Kidney (tissue), 14 donors: ENCODE results near the gene TCF7L1. TPM values are rescaled to one million over a fixed set of nuclear protein-coding genes. Genes with fewer than 3 reads are reported as not detected.

ENCODE experiments used
- DNase-seq, 5 donors: peaks; one replicate each; pipeline ENCODE4 v3.0.0-alpha.2; 2013 to 2020
- FAIRE-seq: peaks from 2 replicates; lab custom pipeline; 2012; peaks lifted over from hg19 to GRCh38; lab: Jason Lieb, UNC
- H3K27ac ChIP-seq, 2 donors: one replicate each; pipeline ENCODE4 v1.7.0; 2013; ENCODE audit warnings: low read depth in 2 of 2, low read length in 2 of 2, inconsistent platforms in 1 of 2
- H3K27me3 ChIP-seq: one replicate; pipeline ENCODE4 v1.7.1; 2013; ENCODE audit warnings: low read length, inconsistent platforms; ENCODE audit not compliant: control insufficient read depth, insufficient read depth
- H3K36me3 ChIP-seq, 3 donors: one replicate each; pipeline versions ENCODE4 v1.7.0 to v1.7.1; 2013; ENCODE audit warnings: low read length in 3 of 3, control low read depth in 1 of 3, inconsistent platforms in 1 of 3; ENCODE audit not compliant: insufficient read depth in 3 of 3, control insufficient read depth in 2 of 3
- H3K4me1 ChIP-seq, 3 donors: one replicate each; pipeline versions ENCODE4 v1.7.0 to v1.7.1; 2013; ENCODE audit warnings: low read length in 3 of 3, inconsistent platforms in 1 of 3, low read depth in 1 of 3; ENCODE audit not compliant: control insufficient read depth in 2 of 3, insufficient read depth in 2 of 3
- H3K4me3 ChIP-seq, 3 donors: one replicate each; pipeline versions ENCODE4 v1.7.0 to v1.8.1; 2013; ENCODE audit warnings: low read length in 3 of 3, control low read depth in 1 of 3, inconsistent platforms in 1 of 3
- H3K9ac ChIP-seq, 3 donors: one replicate each; pipeline versions ENCODE4 v1.7.0 to v1.7.1; 2013; ENCODE audit warnings: low read length in 3 of 3, control low read depth in 1 of 3, inconsistent platforms in 1 of 3
- H3K9me3 ChIP-seq, 3 donors: one replicate each; pipeline versions ENCODE4 v1.7.0 to v1.7.1; 2013; ENCODE audit warnings: low read length in 3 of 3, control low read depth in 1 of 3, inconsistent platforms in 1 of 3; ENCODE audit not compliant: control insufficient read depth in 2 of 3, insufficient read depth in 1 of 3
- CTCF ChIP-seq: IDR thresholded peaks from 3 replicates; pipeline ENCODE4 v1.5.1; 2012; ENCODE audit warnings: mild to moderate bottlenecking, moderate library complexity, borderline replicate concordance; ENCODE audit not compliant: insufficient read depth; ENCODE audit errors: extremely low read depth
- intact Hi-C: fragments of 100-400 bp; cut with DNase I; formaldehyde crosslinking; loops from one replicate; pipeline ENCODE4 v1.11.1; 2022
- polyA plus RNA-seq: library from polyadenylated mRNA; stranded (reverse); fragments of 350-450 nt; fragmentation: Illumina TruSeq; extraction: RNeasy Lipid Tissue Mini Kit (QIAGEN cat#74804); gene quantifications from one replicate; pipeline ENCODE4 v1.2.3, GENCODE V29; 2014; ENCODE audit warnings: low read depth, low replicate concordance; ENCODE audit not compliant: insufficient read depth
- total RNA-seq: library from RNA; stranded (reverse); fragmentation: NEBNext Ultra II Directional; extraction: Animal tissue kit (Norgen Biotek cat#: 25700); gene quantifications from one replicate; pipeline ENCODE4 v1.2.1, GENCODE V29; 2021
- donor health status: control.
- donor health status: control.
- donor health status: control.
- donor health status: control.
- donor health status: control.
- donor health status: DM: yes; HTN: yes; CAD: no.
- donor health status: Normal renal cell carcinoma (clear cell type).

Gene TCF7L1
- total and polyA plus RNA-seq, 2 donors from 2014 or later, result 10.2 to 12.5 TPM

- no peaks in the 10 kb centered on the region for H3K9me3 ChIP-seq
- DNase-seq, result no peak
- no peak for FAIRE-seq
- H3K9ac ChIP-seq, result no peak overlapping the region
- no peak overlapping the region for H3K4me3 ChIP-seq
- intact Hi-C loops, result no loop called here
- H3K27ac ChIP-seq, result no peak overlapping the region
- H3K4me1 ChIP-seq, result peaks cover 13 to 22% (median 19%) of the 10 kb centered on the region in 3 donors
- no peak for TF ChIP-seq CTCF
- H3K36me3 ChIP-seq, result no peaks in the 10 kb centered on the region
- H3K27me3 ChIP-seq, result no peaks in the 10 kb centered on the region
These were observed 118.0 kb downstream of the TCF7L1 start for GRCh38 chr2:85251070-85251616.

GRCh38 chr2:85253890-85254289 lies 120.7 kb downstream of the TCF7L1 start:
- Histone ChIP-seq H3K27ac (no peak overlapping the region), H3K27me3 (no peaks in the 10 kb centered on the region), H3K9me3 (no peaks in the 10 kb centered on the region), H3K9ac (no peak overlapping the region), H3K4me1 (peaks cover 18 to 34% (median 20%) of the 10 kb centered on the region in 3 donors), H3K36me3 (no peaks in the 10 kb centered on the region), H3K4me3 (no peak overlapping the region)
- peak in 1 of 5 donors; percentile 40 for DNase-seq
- intact Hi-C loops, result no loop called here
- no peak for FAIRE-seq
- TF ChIP-seq CTCF, result no peak

- TF ChIP-seq CTCF, result no peak
- peak in 1 of 5 donors; percentile 45 for DNase-seq
These were observed 121.5 kb downstream of the TCF7L1 start for GRCh38 chr2:85254540-85255300.

More at GRCh38 chr2:85254540-85255300, 121.5 kb downstream of the TCF7L1 start:
- peaks cover 13 to 32% (median 18%) of the 10 kb centered on the region in 3 donors for H3K4me1 ChIP-seq
- FAIRE-seq, result no peak
- no peak overlapping the region for H3K9ac ChIP-seq
- H3K36me3 ChIP-seq, result no peaks in the 10 kb centered on the region
- no peaks in the 10 kb centered on the region for H3K27me3 ChIP-seq
- no peaks in the 10 kb centered on the region for H3K9me3 ChIP-seq
- H3K4me3 ChIP-seq, result no peak overlapping the region
- no peak overlapping the region for H3K27ac ChIP-seq
- intact Hi-C loops, result no loop called here
